ENCODE data around the gene PALM3. TPM values are rescaled to one million over a fixed set of nuclear protein-coding genes. Genes with fewer than 3 reads are reported as not detected.

PALM3 gene
- total RNA-seq, 2 experiments from 2014 or later = 0.25 TPM; not detected in 1

DNA sequence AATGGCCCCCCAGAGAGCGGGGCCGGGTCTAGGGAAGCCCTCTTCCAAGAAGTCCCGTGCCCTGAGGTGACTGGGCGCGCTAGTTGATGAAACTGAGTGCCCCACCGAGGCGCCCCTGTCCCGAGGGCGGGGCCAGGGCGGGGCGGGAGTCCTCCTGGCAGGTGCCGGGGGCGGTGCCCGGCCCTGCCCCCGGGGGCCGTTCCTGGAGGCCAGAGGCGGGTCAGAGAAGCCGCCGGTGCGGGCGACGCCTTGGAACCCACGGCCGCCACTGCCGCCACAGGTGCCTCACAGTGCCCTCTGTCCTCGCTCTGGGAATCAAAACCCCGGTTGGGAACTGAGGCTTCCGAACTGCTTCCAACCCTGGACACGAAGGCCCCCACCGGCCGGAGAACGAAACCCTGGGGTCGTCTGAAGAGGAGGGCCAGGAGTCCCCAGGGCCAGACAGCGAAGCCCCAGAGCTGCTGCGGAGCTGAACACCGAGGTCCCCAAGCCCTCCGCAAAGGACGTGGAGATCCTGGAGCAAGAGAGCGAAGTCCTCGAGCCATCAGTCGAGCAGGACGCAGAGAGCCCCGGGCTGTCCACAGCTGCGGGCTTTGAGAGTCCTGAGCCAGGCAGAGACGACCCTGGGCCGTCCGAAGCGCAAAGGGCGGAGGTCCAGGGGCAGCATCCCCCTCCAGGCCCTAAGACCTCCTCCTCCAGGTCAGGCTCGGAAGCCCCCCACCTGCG, 10.8 kb upstream of the PALM3 start, which contains the start of gene MISP3:
Gene MISP3, plus strand, starts transcription at position 252 of the 726 bp plus-strand sequence. CDS start 524 bp downstream, outside the sequence.
- ChIA-PET POLR2A (interaction anchor here (0.8 to 2.3 kb wide), 7 partner anchors 14 to 191 kb away, joined by 3 to 22 read pairs (median 5); partner anchors contain the start of genes ASF1B, IL27RA and PRKACA), CTCF (interaction anchor here (0.6 to 4.3 kb wide), 15 partner anchors 8 to 1671 kb away, joined by 3 to 27 read pairs (median 5); partner anchors contain the start of genes ASF1B and NANOS3)
- DNase-seq (peak in 4 of 14 experiments; percentile 26 to 62 (median 44)), ATAC-seq (ENCODE audit: poor library complexity) (no peak)
- Histone ChIP-seq H3K4me1 (ENCODE audit: insufficient read depth, low read length) (peaks cover 38% of the 10 kb centered on the region), H3K9me3 (ENCODE audit: control insufficient read depth in 1 of 2, insufficient read depth in 1 of 2, low read length in 2 of 2) (no peaks in the 10 kb centered on the region), H3K27ac (ENCODE audit: low read depth in 1 of 2, low read length in 2 of 2) (no peak within 1 kb of the TSS), H3K4me3 (ENCODE audit: low read length) (peak within 1 kb of the TSS; percentile 77), H3K27me3 (ENCODE audit: control insufficient read depth in 1 of 2, insufficient read depth in 2 of 2, low read length in 2 of 2) (peaks cover 4 to 5% of the 10 kb centered on the region in 2 experiments), H3K36me3 (ENCODE audit: insufficient read depth, low read length) (no peaks in the 10 kb centered on the region)
- intact Hi-C loops (cut with DNase I, micrococcal nuclease) = loop anchor here (1.0 to 5.0 kb wide), 5 partner anchors 24 to 276 kb away; partner anchors contain the start of genes ASF1B (in 1 of the 2), PRKACA (in 1 of the 2) and RFX1 (in 1 of the 2)
- Mint-ChIP-seq H3K9me3 (no peaks in the 10 kb centered on the region), H3K27ac (peak within 1 kb of the TSS; percentile 83), H3K4me1 (ENCODE audit: low read depth) (peaks cover 17% of the 10 kb centered on the region), H3K27me3 (peaks cover 4% of the 10 kb centered on the region), H3K36me3 (ENCODE audit: low read depth) (no peaks in the 10 kb centered on the region), H3K4me3 (peak within 1 kb of the TSS; percentile 93)
- TF ChIP-seq, protein P1, sequence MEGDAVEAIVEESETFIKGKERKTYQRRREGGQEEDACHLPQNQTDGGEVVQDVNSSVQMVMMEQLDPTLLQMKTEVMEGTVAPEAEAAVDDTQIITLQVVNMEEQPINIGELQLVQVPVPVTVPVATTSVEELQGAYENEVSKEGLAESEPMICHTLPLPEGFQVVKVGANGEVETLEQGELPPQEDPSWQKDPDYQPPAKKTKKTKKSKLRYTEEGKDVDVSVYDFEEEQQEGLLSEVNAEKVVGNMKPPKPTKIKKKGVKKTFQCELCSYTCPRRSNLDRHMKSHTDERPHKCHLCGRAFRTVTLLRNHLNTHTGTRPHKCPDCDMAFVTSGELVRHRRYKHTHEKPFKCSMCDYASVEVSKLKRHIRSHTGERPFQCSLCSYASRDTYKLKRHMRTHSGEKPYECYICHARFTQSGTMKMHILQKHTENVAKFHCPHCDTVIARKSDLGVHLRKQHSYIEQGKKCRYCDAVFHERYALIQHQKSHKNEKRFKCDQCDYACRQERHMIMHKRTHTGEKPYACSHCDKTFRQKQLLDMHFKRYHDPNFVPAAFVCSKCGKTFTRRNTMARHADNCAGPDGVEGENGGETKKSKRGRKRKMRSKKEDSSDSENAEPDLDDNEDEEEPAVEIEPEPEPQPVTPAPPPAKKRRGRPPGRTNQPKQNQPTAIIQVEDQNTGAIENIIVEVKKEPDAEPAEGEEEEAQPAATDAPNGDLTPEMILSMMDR (IDR thresholded peaks at IDR 0.05) = no peak

GRCh38 chr19:14070268-14071050, 8.6 kb upstream of the PALM3 start:
- no peak for ATAC-seq (ENCODE audit: poor library complexity)
- Mint-ChIP-seq H3K4me1 (ENCODE audit: low read depth) (peaks cover 17% of the 10 kb centered on the region), H3K36me3 (ENCODE audit: low read depth) (no peaks in the 10 kb centered on the region), H3K27me3 (peaks cover 4% of the 10 kb centered on the region), H3K9me3 (no peaks in the 10 kb centered on the region), H3K27ac (no peak overlapping the region), H3K4me3 (peak overlapping the region; percentile 58)
- intact Hi-C loops (cut with DNase I, micrococcal nuclease) = loop anchor here (5.0 kb wide), 2 partner anchors 47 to 63 kb away; partner anchors contain the start of genes PRKACA (in 1 of the 2) and RFX1 (in 1 of the 2)
- no peak overlapping the region for H3K27ac ChIP-seq (ENCODE audit: low read depth in 1 of 2, low read length in 2 of 2)
- TF ChIP-seq, protein P1 (IDR thresholded peaks at IDR 0.05) = no peak
- DNase-seq = peak in 1 of 14 experiments; percentile 28
- H3K4me3 ChIP-seq (ENCODE audit: low read length) = no peak overlapping the region
- no peaks in the 10 kb centered on the region for H3K9me3 ChIP-seq (ENCODE audit: control insufficient read depth in 1 of 2, insufficient read depth in 1 of 2, low read length in 2 of 2)
- ChIA-PET POLR2A (interaction anchor here (0.9 to 1.2 kb wide), 3 partner anchors 11 to 16 kb away, joined by 3 to 4 read pairs (median 3); no protein-coding TSS in a partner anchor), CTCF (interaction anchor here (0.5 to 2.2 kb wide), 4 partner anchors 22 to 278 kb away, joined by 3 to 5 read pairs (median 4); no protein-coding TSS in a partner anchor)
- no peaks in the 10 kb centered on the region for H3K36me3 ChIP-seq (ENCODE audit: insufficient read depth, low read length)
- H3K27me3 ChIP-seq (ENCODE audit: control insufficient read depth in 1 of 2, insufficient read depth in 2 of 2, low read length in 2 of 2) = peaks cover 4 to 5% of the 10 kb centered on the region in 2 experiments
- H3K4me1 ChIP-seq (ENCODE audit: insufficient read depth, low read length) = peaks cover 34% of the 10 kb centered on the region

DNA sequence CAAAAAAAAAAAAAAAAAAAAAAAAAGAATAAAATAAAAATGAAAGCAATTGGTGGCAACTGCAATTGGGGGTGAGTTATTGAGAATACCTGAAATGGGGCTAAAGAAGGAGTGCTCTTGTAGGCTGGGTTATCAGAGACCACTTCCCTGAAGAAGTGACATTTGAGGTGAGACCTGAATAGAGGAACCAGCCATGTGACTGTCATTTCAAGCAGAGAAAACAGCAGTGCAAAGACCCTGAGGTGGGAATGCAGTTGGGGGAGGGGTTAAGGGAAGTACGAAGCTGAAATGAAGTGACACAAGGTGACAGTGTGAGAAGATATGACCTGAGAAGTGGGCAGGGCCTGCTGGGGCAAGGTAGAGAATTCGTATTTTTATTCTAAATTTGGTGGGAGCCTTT, 4.3 kb upstream of the PALM3 start:
- peaks cover 4% of the 10 kb centered on the region for H3K27me3 Mint-ChIP-seq
- no peaks in the 10 kb centered on the region for H3K4me1 ChIP-seq (ENCODE audit: insufficient read depth, low read length)
- CTCF ChIA-PET = no interaction called here
- no peaks in the 10 kb centered on the region for H3K36me3 ChIP-seq (ENCODE audit: insufficient read depth, low read length)
- no peak overlapping the region for H3K27ac Mint-ChIP-seq
- no peaks in the 10 kb centered on the region for H3K4me1 Mint-ChIP-seq (ENCODE audit: low read depth)
- intact Hi-C loops (cut with DNase I, micrococcal nuclease) = no loop called here
- H3K9me3 Mint-ChIP-seq = no peaks in the 10 kb centered on the region
- DNase-seq (no peak), ATAC-seq (ENCODE audit: poor library complexity) (no peak)
- H3K4me3 ChIP-seq (ENCODE audit: low read length) = no peak overlapping the region
- no peak overlapping the region for H3K27ac ChIP-seq (ENCODE audit: low read depth in 1 of 2, low read length in 2 of 2)
- TF ChIP-seq, protein P1 (IDR thresholded peaks at IDR 0.05) = no peak
- peaks cover 2 to 6% of the 10 kb centered on the region in 2 experiments for H3K27me3 ChIP-seq (ENCODE audit: control insufficient read depth in 1 of 2, insufficient read depth in 2 of 2, low read length in 2 of 2)
- H3K36me3 Mint-ChIP-seq (ENCODE audit: low read depth) = no peaks in the 10 kb centered on the region
- POLR2A ChIA-PET = no interaction called here
- H3K4me3 Mint-ChIP-seq = no peak overlapping the region
- H3K9me3 ChIP-seq (ENCODE audit: control insufficient read depth in 1 of 2, insufficient read depth in 1 of 2, low read length in 2 of 2) = no peaks in the 10 kb centered on the region

All from CD4-positive, alpha-beta T cell (primary cell).